RWPE2 (cell line): Measurements from ENCODE around the gene APOBEC3H.

Source experiments
- ATAC-seq: fragments of 200-7000 bp; cut with Tn5 transposase; 3 replicates; pipeline ENCODE4 v1.9.1; 2021; ENCODE audit warnings: low read depth
- DNase-seq: peaks from one replicate; pipeline ENCODE4 v3.0.0-alpha.2; 2020; ENCODE audit warnings: low spot score
- H3K27ac ChIP-seq: fragments of 450-650 bp; 2 replicates; pipeline ENCODE4 v1.5.1; 2017; ENCODE audit warnings: mild to moderate bottlenecking; ENCODE audit not compliant: poor library complexity, severe bottlenecking
- H3K27me3 ChIP-seq: fragments of 250-450 bp; sonication (Bioruptor Pico); 2 replicates; pipeline ENCODE4 v1.5.1; 2021; ENCODE audit warnings: mild to moderate bottlenecking, moderate library complexity; ENCODE audit not compliant: insufficient read depth, poor library complexity, severe bottlenecking
- H3K36me3 ChIP-seq: fragments of 250-450 bp; sonication (Bioruptor Pico); 2 replicates; pipeline ENCODE4 v1.5.1; 2020; ENCODE audit warnings: low read depth, mild to moderate bottlenecking, moderate library complexity
- H3K4me1 ChIP-seq: fragments of 250-450 bp; sonication (Bioruptor Pico); 2 replicates; pipeline ENCODE4 v1.5.1; 2021; ENCODE audit warnings: mild to moderate bottlenecking, moderate library complexity; ENCODE audit not compliant: insufficient read depth, poor library complexity, severe bottlenecking
- H3K4me3 ChIP-seq: fragments of 250-450 bp; sonication (Bioruptor Pico); 2 replicates; pipeline ENCODE4 v1.5.1; 2021; ENCODE audit warnings: mild to moderate bottlenecking, moderate library complexity; ENCODE audit not compliant: severe bottlenecking
- H3K9me3 ChIP-seq: fragments of 250-450 bp; sonication (Bioruptor Pico); 2 replicates; pipeline ENCODE4 v1.5.1; 2021; ENCODE audit warnings: mild to moderate bottlenecking, moderate library complexity; ENCODE audit not compliant: severe bottlenecking
- TF ChIP-seq, protein P1 (sequence below): fragments of 450-650 bp; IDR thresholded peaks from one replicate; pipeline ENCODE4 v1.5.1; 2017; ENCODE audit warnings: mild to moderate bottlenecking, moderate library complexity; ENCODE audit not compliant: poor library complexity, severe bottlenecking

Gene APOBEC3H

DNA sequence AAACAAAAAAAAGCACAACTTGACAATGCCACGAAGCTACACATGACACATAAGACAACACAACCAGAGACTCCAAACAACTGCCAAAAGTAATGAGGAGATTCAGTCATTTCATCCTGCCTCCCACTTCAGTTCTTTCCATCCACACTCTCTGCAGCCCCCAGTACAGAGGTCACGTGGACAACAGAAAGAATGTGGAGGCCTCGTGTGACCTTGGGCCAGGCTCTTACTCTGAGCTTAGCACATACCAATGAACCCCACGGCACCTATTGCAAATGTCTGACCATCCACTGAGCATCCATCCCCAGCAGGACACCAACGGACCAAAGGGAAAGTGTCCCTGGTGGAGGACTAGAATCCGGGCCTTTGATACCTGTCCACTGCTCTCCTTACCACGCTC, 42.9 kb downstream of the APOBEC3H start:
- ATAC-seq (no peak), DNase-seq (no peak)
- H3K9me3 ChIP-seq, result no peaks in the 10 kb centered on the region
- H3K4me1 ChIP-seq, result no peaks in the 10 kb centered on the region
- H3K27ac ChIP-seq, result no peak overlapping the region
- no peak overlapping the region for H3K4me3 ChIP-seq
- no peaks in the 10 kb centered on the region for H3K36me3 ChIP-seq
- TF ChIP-seq, protein P1, sequence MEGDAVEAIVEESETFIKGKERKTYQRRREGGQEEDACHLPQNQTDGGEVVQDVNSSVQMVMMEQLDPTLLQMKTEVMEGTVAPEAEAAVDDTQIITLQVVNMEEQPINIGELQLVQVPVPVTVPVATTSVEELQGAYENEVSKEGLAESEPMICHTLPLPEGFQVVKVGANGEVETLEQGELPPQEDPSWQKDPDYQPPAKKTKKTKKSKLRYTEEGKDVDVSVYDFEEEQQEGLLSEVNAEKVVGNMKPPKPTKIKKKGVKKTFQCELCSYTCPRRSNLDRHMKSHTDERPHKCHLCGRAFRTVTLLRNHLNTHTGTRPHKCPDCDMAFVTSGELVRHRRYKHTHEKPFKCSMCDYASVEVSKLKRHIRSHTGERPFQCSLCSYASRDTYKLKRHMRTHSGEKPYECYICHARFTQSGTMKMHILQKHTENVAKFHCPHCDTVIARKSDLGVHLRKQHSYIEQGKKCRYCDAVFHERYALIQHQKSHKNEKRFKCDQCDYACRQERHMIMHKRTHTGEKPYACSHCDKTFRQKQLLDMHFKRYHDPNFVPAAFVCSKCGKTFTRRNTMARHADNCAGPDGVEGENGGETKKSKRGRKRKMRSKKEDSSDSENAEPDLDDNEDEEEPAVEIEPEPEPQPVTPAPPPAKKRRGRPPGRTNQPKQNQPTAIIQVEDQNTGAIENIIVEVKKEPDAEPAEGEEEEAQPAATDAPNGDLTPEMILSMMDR, result no peak
- H3K27me3 ChIP-seq, result no peaks in the 10 kb centered on the region

DNA sequence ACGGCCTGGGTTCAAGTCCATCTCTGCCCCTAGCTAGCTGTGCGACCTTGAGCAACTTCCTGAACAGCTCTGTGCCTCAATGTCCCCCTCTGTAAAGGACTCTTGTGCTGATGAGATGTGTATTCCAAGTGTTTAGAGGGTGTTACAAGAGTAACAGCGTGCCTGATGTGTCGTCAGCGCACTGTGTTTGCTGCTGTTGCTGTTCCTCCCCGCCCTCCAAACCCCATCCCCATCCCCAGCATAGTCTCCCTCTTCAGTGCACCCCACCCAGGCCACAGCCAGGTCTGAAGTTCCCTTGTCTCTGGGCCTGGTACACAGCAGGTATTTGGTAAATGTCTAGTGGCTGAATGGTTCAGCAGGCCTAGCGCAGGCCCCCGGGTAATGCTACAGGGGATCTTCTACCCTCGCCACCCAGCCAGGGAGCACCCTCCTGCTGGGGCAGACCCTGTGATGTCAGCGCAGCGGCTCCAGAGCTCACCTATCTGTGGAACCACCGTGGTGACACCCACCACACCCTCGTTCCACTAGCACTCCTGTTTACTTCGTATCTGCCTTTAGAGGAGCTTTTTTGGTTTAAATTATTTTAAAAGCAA, 45.1 kb downstream of the APOBEC3H start:
- Histone ChIP-seq H3K9me3 (no peaks in the 10 kb centered on the region), H3K27ac (no peak overlapping the region), H3K27me3 (no peaks in the 10 kb centered on the region), H3K4me1 (no peaks in the 10 kb centered on the region), H3K4me3 (no peak overlapping the region), H3K36me3 (no peaks in the 10 kb centered on the region)
- DNase-seq, result no peak
- TF ChIP-seq, protein P1, result no peak
- no peak for ATAC-seq

DNA sequence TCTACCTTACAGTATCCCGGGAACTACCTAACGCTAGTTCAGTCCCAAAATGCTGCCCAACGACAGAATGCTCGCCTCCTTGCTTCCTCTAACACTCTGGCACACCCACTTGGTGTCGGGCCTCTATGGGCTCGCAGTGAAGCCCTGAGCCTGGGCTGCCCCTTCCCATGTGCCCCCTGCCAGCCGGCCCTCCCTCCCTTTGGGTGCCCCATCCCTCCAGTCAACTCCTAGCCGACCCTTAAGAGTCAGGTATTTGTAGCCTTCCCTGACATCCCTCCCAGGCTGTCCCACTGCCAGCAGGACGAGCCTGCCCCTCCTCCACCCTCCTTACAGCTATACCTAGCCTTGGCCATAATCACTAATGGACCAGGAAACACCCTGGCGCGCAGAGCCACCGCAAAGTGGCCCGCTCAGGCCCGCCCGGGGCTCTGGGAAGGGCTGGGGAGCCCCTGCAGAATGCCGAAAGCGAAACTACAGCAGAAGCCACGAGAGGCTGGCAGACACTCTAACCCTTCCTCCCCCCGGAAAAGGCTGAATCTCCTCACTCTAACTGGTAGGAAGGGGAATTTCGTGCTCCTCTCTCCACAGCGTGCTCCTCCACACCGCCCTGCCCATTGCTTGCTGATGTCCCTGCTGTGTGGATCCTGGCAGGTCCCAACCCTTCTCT, 47.2 kb downstream of the APOBEC3H start:
- TF ChIP-seq, protein P1, result no peak
- DNase-seq (no peak), ATAC-seq (peak; percentile 20; the same call in 1 of the 3 replicates)
- no peaks in the 10 kb centered on the region for H3K9me3 ChIP-seq
- H3K27me3 ChIP-seq, result no peaks in the 10 kb centered on the region
- H3K4me3 ChIP-seq, result peak overlapping the region; percentile 83
- no peak overlapping the region for H3K27ac ChIP-seq
- no peaks in the 10 kb centered on the region for H3K4me1 ChIP-seq
- H3K36me3 ChIP-seq, result no peaks in the 10 kb centered on the region

DNA sequence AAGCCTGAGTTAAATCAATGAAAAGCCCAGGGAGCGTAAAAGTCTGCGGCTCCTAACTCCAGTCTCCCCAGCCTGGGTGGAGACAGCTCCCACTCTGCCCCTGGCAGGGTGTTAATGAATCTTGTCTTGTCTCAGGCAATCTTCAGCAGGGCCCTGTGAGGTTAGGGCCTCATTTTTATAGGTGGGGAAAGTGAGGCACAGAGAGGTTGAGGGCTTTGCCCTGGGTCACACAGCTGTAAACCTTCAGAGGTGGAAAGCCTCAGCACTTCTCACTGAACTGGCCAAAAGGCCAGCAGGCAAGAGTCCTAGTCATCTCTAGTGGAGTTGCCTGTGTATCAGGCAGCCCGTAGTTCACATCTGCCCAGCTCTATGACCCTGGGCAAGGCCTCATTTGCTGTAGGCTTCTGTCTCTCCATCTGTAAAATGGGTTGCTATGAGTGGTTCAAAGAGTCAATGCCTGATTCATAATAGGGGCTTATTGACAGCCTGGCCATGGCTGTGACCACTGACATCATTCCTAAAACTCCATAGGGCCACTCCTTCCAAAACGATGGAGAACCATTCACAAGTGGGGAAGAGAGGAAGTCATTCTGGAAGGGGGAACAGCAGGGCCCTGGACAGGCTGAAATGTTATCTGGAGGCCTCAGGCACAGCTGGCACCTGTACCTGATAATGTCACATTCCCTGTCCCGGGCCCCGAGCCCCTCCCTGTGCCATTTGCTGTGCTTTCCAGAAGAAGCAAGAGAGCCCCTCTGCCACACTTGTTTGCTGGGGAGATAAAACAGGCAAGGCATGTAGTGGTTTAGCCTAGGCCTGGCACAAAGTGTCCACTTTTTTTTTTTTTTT, 49.4 kb downstream of the APOBEC3H start:
- Histone ChIP-seq H3K4me3 (no peak overlapping the region), H3K27ac (no peak overlapping the region), H3K27me3 (no peaks in the 10 kb centered on the region), H3K36me3 (no peaks in the 10 kb centered on the region), H3K4me1 (no peaks in the 10 kb centered on the region), H3K9me3 (no peaks in the 10 kb centered on the region)
- no peak for ATAC-seq
- no peak for DNase-seq
- TF ChIP-seq, protein P1, result no peak
